ENCODE data around the gene LRRC23.
"Not testable (repeated sequence)": the region's sequence is repeated elsewhere in the genome, so short reads cannot be mapped to it uniquely, and the experiment has no call there.

DNA sequence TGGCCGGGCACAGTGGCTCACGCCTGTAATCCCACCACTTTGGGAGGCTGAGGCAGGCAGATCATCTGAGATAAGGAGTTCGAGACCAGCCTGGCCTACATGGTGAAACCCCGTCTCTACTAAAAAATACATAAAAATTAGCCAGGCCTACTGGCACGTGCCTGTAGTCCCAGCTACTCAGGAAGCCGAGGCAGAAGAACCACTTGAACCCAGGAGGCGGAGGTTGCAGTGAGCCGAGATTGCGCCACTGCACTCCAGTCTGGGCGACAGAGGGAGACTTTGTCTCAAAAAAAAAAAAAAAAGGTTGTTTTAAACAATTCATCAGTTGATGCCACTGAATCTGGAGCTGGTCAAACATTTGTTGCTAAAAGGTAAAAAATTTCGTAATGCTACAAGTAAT is 24.8 kb upstream of the LRRC23 start:
- not testable (repeated sequence) for TF ChIP-seq POLR2A (IDR thresholded peaks at IDR 0.05)
- TF ChIP-seq, protein P1, sequence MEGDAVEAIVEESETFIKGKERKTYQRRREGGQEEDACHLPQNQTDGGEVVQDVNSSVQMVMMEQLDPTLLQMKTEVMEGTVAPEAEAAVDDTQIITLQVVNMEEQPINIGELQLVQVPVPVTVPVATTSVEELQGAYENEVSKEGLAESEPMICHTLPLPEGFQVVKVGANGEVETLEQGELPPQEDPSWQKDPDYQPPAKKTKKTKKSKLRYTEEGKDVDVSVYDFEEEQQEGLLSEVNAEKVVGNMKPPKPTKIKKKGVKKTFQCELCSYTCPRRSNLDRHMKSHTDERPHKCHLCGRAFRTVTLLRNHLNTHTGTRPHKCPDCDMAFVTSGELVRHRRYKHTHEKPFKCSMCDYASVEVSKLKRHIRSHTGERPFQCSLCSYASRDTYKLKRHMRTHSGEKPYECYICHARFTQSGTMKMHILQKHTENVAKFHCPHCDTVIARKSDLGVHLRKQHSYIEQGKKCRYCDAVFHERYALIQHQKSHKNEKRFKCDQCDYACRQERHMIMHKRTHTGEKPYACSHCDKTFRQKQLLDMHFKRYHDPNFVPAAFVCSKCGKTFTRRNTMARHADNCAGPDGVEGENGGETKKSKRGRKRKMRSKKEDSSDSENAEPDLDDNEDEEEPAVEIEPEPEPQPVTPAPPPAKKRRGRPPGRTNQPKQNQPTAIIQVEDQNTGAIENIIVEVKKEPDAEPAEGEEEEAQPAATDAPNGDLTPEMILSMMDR (IDR thresholded peaks at IDR 0.05), result not testable (repeated sequence)
